GM12878 (cell line): ENCODE measurements around the gene KANSL2. TPM values are rescaled to one million over a fixed set of nuclear protein-coding genes. Genes with fewer than 3 reads are reported as not detected.
A peak's percentile ranks its signal among the peaks of the same experiment; 100 is the strongest.

Experiments
- ATAC-seq: fragments of 200-7000 bp; cut with Tn5 transposase; 3 replicates; pipeline ENCODE4 v1.9.1; 2020; ENCODE audit warnings: mild to moderate bottlenecking, moderate library complexity
- Bru-seq: library from RNA; stranded (reverse); fragments of 400-500 nt; gene quantifications from one replicate; lab custom pipeline; 2021; lab: Mats Ljungman, UMichigan
- BruChase-seq, 2 experiments: library from RNA; stranded (reverse); fragments of 400-500 nt; gene quantifications; one replicate each; lab custom pipeline; 2021; lab: Mats Ljungman, UMichigan
- BruUV-seq: library from RNA; stranded (reverse); fragments of 400-500 nt; replicated peaks from 2 replicates; lab custom pipeline; 2021; lab: Mats Ljungman, UMichigan
- CTCF ChIA-PET: fragments of 300-600 bp; sonication (Branson Sonifier 250); formaldehyde crosslinking; extraction: SDS; loops from one replicate; lab custom pipeline; 2021; ENCODE audit warnings: inconsistent platforms; lab: Yijun Ruan, JAX
- POLR2A ChIA-PET: fragments of 350-600 bp; formaldehyde crosslinking; extraction: SDS; loops from one replicate; lab custom pipeline; 2021; ENCODE audit warnings: inconsistent platforms; lab: Charles Lee
- RAD21 ChIA-PET: fragments of 300-600 bp; sonication (Branson Sonifier 250); formaldehyde crosslinking; loops from one replicate; lab custom pipeline; 2023; ENCODE audit warnings: antibody characterized with exemption; ENCODE audit not compliant: unreplicated experiment; lab: Charles Lee
- SMC1A ChIA-PET: fragments of 300-600 bp; sonication (Branson Sonifier 250); formaldehyde crosslinking; loops from one replicate; lab custom pipeline; 2023; ENCODE audit not compliant: unreplicated experiment, uncharacterized antibody; lab: Charles Lee
- DNase-seq: peaks from one replicate; pipeline ENCODE4 v3.0.0-alpha.2; 2011; ENCODE audit warnings: low read depth, low spot score
- FAIRE-seq: peaks from 3 replicates; lab custom pipeline; 2011; peaks lifted over from hg19 to GRCh38; lab: Jason Lieb, UNC
- H2AFZ ChIP-seq: 2 replicates; pipeline ENCODE4 v1.6.0; 2011; ENCODE audit warnings: low read depth, low read length, control low read depth; ENCODE audit not compliant: control insufficient read depth
- H3K27ac ChIP-seq: 2 replicates; pipeline ENCODE4 v1.5.1; 2011; ENCODE audit warnings: control low read depth; ENCODE audit not compliant: control insufficient read depth, insufficient read depth
- H3K27me3 ChIP-seq, 2 experiments: replicated peaks in 1 of 2; 2 replicates each; pipeline versions ENCODE4 v1.6.0 to v1.6.1; 2011; ENCODE audit warnings: low read length in 1 of 2; ENCODE audit not compliant: control insufficient read depth in 2 of 2, insufficient read depth in 2 of 2
- H3K36me3 ChIP-seq, 2 experiments: 2 replicates each; pipeline ENCODE4 v1.5.1; 2011; ENCODE audit warnings: low read length in 1 of 2; ENCODE audit not compliant: control insufficient read depth in 2 of 2, insufficient read depth in 2 of 2
- H3K4me1 ChIP-seq: 2 replicates; pipeline ENCODE4 v1.6.1; 2011; ENCODE audit warnings: mild to moderate bottlenecking, low read length, moderate library complexity, mixed read lengths; ENCODE audit not compliant: control insufficient read depth, insufficient read depth
- H3K4me2 ChIP-seq: 2 replicates; pipeline ENCODE4 v1.6.0; 2011; ENCODE audit warnings: control low read depth; ENCODE audit not compliant: control insufficient read depth, insufficient read depth
- H3K4me3 ChIP-seq: fragments of 200-600 bp; sonication (generic); 2 replicates; pipeline ENCODE4 v1.5.1; 2016
- H3K79me2 ChIP-seq: 2 replicates; pipeline ENCODE4 v1.6.0; 2011; ENCODE audit warnings: low read length; ENCODE audit not compliant: control insufficient read depth, insufficient read depth
- H3K9ac ChIP-seq: 2 replicates; pipeline ENCODE4 v1.8.0; 2011; ENCODE audit warnings: low read length, control low read depth, mixed read lengths; ENCODE audit not compliant: control insufficient read depth, insufficient read depth
- H3K9me3 ChIP-seq: replicated peaks from 3 replicates; pipeline ENCODE4 v1.5.1; 2011; ENCODE audit warnings: mild to moderate bottlenecking, low read length; ENCODE audit not compliant: control insufficient read depth, insufficient read depth
- H4K20me1 ChIP-seq: 2 replicates; pipeline ENCODE4 v1.6.0; 2011; ENCODE audit not compliant: control insufficient read depth, insufficient read depth
- CBX3 ChIP-seq: fragments of 200-600 bp; sonication (generic); IDR thresholded peaks from 2 replicates; pipeline ENCODE4 v1.6.1; 2016; ENCODE audit warnings: low read depth, borderline replicate concordance
- HDAC6 ChIP-seq: fragments of 200-600 bp; sonication (generic); IDR thresholded peaks from one replicate; pipeline ENCODE4 v1.8.0; 2017; ENCODE audit warnings: antibody characterized with exemption; ENCODE audit not compliant: unreplicated experiment
- IKZF2 ChIP-seq, 2 experiments: fragments of 450-650 bp; IDR thresholded peaks; 2 replicates each; pipeline ENCODE4 v1.6.1; 2017; ENCODE audit warnings: mild to moderate bottlenecking in 2 of 2, moderate library complexity in 2 of 2
- JUNB ChIP-seq: IDR thresholded peaks from 2 replicates; pipeline ENCODE4 v1.6.1; 2016; ENCODE audit warnings: antibody characterized with exemption, mild to moderate bottlenecking
- NFYB ChIP-seq: IDR thresholded peaks from 2 replicates; pipeline ENCODE4 v1.6.1; 2011; ENCODE audit warnings: low read depth, mild to moderate bottlenecking, low read length, improper control_type of control experiment, moderate library complexity; ENCODE audit not compliant: insufficient read depth
- SPI1 ChIP-seq: IDR thresholded peaks from 2 replicates; pipeline ENCODE4 v1.6.1; 2011; ENCODE audit warnings: low read depth, mild to moderate bottlenecking, low read length, moderate library complexity, borderline replicate concordance; ENCODE audit not compliant: insufficient read depth
- TCF7 ChIP-seq: IDR thresholded peaks from 2 replicates; pipeline ENCODE4 v1.6.1; 2014; ENCODE audit warnings: antibody characterized with exemption, borderline replicate concordance
- WGBS: methylation state at CpG from one replicate; pipeline ENCODE4 v1.1.6; 2016; ENCODE audit warnings: low lambda C conversion rate; ENCODE audit not compliant: insufficient replicate concordance, insufficient coverage; ENCODE audit errors: missing lambda C conversion rate; 5-methylcytosine and 5-hydroxymethylcytosine counted together
- in situ Hi-C: fragments of 300-500 bp; cut with MboI; formaldehyde crosslinking; loops from 9 replicates; pipeline ENCODE4 v1.14.3; 2018; ENCODE audit warnings: mixed read lengths
- intact Hi-C: fragments of 100-400 bp; cut with micrococcal nuclease; formaldehyde crosslinking; loops from one replicate; pipeline ENCODE4 v1.14.2; 2022; ENCODE audit not compliant: unreplicated experiment
- long read RNA-seq, 2 experiments: library from polyadenylated mRNA; unstranded; transcript quantifications; one replicate each; pipeline ENCODE4 v2.0.0, GENCODE V29; 2019 to 2020
- polyA minus RNA-seq, 3 experiments: library from RNA; depleted of rRNA, polyadenylated mRNA; stranded (reverse); fragments of >200 nt; gene quantifications; 2 replicates each; pipeline ENCODE4 v1.2.3, GENCODE V29; 2011
- polyA plus RNA-seq, 11 experiments: library from polyadenylated mRNA; depleted of rRNA in 4 of 11; unstranded in 6 of 11; stranded (reverse) in 5 of 11; fragments of >200 nt; fragmentation: Nextera tagmentation in 4 of 11; fragmentation: Illumina TruSeq in 1 of 11; extraction: Ambion mirVana in 4 of 11; extraction: Trizol in 1 of 11; gene quantifications; 1 replicate in 1 of 11; 2 replicates in 10 of 11; pipeline versions ENCODE4 v1.2.1 to v1.2.3, GENCODE V29; 2011 to 2016; ENCODE audit warnings: inconsistent platforms in 2 of 11, missing spikeins in 2 of 11, low read depth in 1 of 11
- total RNA-seq, 4 experiments: library from RNA; depleted of rRNA in 3 of 4; stranded (reverse); fragments of >200 nt in 3 of 4; fragmentation: Illumina TruSeq in 1 of 4; extraction: Trizol in 1 of 4; gene quantifications; 2 replicates each; pipeline versions ENCODE4 v1.2.1 to v1.2.3, GENCODE V29; 2013 to 2021
- TF ChIP-seq, protein P1 (sequence below): fragments of 450-650 bp; IDR thresholded peaks from 2 replicates; pipeline ENCODE4 v1.6.1; 2017; ENCODE audit warnings: mild to moderate bottlenecking, moderate library complexity

Gene KANSL2, protein sequence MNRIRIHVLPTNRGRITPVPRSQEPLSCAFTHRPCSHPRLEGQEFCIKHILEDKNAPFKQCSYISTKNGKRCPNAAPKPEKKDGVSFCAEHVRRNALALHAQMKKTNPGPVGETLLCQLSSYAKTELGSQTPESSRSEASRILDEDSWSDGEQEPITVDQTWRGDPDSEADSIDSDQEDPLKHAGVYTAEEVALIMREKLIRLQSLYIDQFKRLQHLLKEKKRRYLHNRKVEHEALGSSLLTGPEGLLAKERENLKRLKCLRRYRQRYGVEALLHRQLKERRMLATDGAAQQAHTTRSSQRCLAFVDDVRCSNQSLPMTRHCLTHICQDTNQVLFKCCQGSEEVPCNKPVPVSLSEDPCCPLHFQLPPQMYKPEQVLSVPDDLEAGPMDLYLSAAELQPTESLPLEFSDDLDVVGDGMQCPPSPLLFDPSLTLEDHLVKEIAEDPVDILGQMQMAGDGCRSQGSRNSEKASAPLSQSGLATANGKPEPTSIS
- total RNA-seq (2013; cell fraction: nucleolus; rRNA removed), result 129 and 134 TPM in 2 replicates
- total RNA-seq (2014; rRNA removed), result 43.0 and 46.7 TPM in 2 replicates
- 38.7 and 39.8 TPM in 2 replicates for total RNA-seq (2014; rRNA removed; fragmentation: Illumina TruSeq; extraction: Trizol)
- 28.1 and 28.6 TPM in 2 replicates for total RNA-seq (2021)
- polyA plus RNA-seq (2011; ENCODE audit: low read depth), result 42.7 TPM
- 52.9 and 54.3 TPM in 2 replicates for polyA plus RNA-seq (2011; rRNA removed)
- 50.8 and 56.2 TPM in 2 replicates for polyA plus RNA-seq (2011; cell fraction: cytosol; rRNA removed)
- polyA plus RNA-seq (2011; cell fraction: nucleus; rRNA removed), result 53.0 and 66.8 TPM in 2 replicates
- polyA plus RNA-seq (2012), result 20.8 and 26.6 TPM in 2 replicates
- 33.7 and 35.3 TPM in 2 replicates for polyA plus RNA-seq (2014; fragmentation: Illumina TruSeq; extraction: Trizol)
- 10 to 100 TPM; 39.0 to 54.8 TPM for polyA plus RNA-seq (2014; fragmentation: Nextera tagmentation; extraction: Ambion mirVana)
- 32.1 and 33.7 TPM in 2 replicates for polyA plus RNA-seq (2014; rRNA removed)
- 10 to 100 TPM; 42.1 to 42.3 TPM for polyA plus RNA-seq (2016; fragmentation: Nextera tagmentation; extraction: Ambion mirVana)
- 72.3 and 73.2 TPM in 2 replicates for polyA minus RNA-seq (2011; rRNA and poly(A)+ RNA removed)
- 19.9 and 30.7 TPM in 2 replicates for polyA minus RNA-seq (2011; cell fraction: cytosol; rRNA and poly(A)+ RNA removed)
- 72.9 and 105 TPM in 2 replicates for polyA minus RNA-seq (2011; cell fraction: nucleus; rRNA and poly(A)+ RNA removed)
- percentile 92 among the genes with signal in this experiment for Bru-seq, nascent RNA
- percentile 73 among the genes with signal in this experiment for BruChase-seq, experiment 1, labeled RNA remaining after a 6-hour chase
- BruChase-seq, experiment 2, labeled RNA remaining after a 2-hour chase, result percentile 81 among the genes with signal in this experiment
- long read RNA-seq, experiment 1, partial matches to known transcripts, result 4 of 46 reads
- long read RNA-seq, experiment 1, other reads (novel, unspliced or antisense), result 41 of 46 reads
- long read RNA-seq, experiment 2, partial matches to known transcripts, result 14 of 297 reads
- long read RNA-seq, experiment 2, other reads (novel, unspliced or antisense), result 277 of 297 reads

GRCh38 chr12:48681710-48682532, at the start of gene KANSL2:
TSS of gene KANSL2 (minus strand) at chr12:48682238. CDS start at chr12:48681632, 606 bp downstream.
- Histone ChIP-seq H2AFZ (peak within 1 kb of the TSS; percentile 92), H3K27me3 (no peaks in the 10 kb centered on the region), H3K9ac (peak within 1 kb of the TSS; percentile 94), H3K36me3 (peaks cover 0 to 7% of the 10 kb centered on the region in 2 experiments), H3K79me2 (peaks cover 49% of the 10 kb centered on the region), H4K20me1 (no peaks in the 10 kb centered on the region), H3K4me3 (peak within 1 kb of the TSS; percentile 90), H3K27ac (peak within 1 kb of the TSS; percentile 91), H3K9me3 (no peaks in the 10 kb centered on the region), H3K4me1 (peaks cover 5% of the 10 kb centered on the region), H3K4me2 (peak within 1 kb of the TSS; percentile 69)
- ChIA-PET SMC1A (interaction anchor here (1.0 to 2.5 kb wide), 5 partner anchors 10 to 113 kb away, joined by 3 to 10 read pairs (median 6); partner anchors contain the start of gene CCNT1), RAD21 (interaction anchor here (0.6 kb wide), 1 partner anchor 24 kb away, joined by 3 read pairs; no protein-coding TSS in a partner anchor), CTCF (interaction anchor here (0.7 to 1.5 kb wide), 5 partner anchors 10 to 165 kb away, joined by 3 to 6 read pairs (median 3); no protein-coding TSS in a partner anchor), POLR2A (interaction anchor here (0.8 to 1.8 kb wide), 8 partner anchors 8 to 718 kb away, joined by 3 to 11 read pairs (median 4); partner anchors contain the start of genes ARF3 and TMEM106C)
- FAIRE-seq (peak; percentile 94), ATAC-seq (peak; percentile 97), DNase-seq (peak; percentile 95)
- under 1% methylated on average over 64 of the region's 64 CpGs for WGBS
- in situ Hi-C loops (no loop called here), intact Hi-C loops (loop anchor here (2.0 kb wide), 1 partner anchor 35 kb away; the partner anchor contains the start of gene CCNT1)
- no TSS peak for BruUV-seq
- no peak for TF ChIP-seq SPI1
- TF ChIP-seq HDAC6, result peak; percentile 58
- TF ChIP-seq, protein P1, sequence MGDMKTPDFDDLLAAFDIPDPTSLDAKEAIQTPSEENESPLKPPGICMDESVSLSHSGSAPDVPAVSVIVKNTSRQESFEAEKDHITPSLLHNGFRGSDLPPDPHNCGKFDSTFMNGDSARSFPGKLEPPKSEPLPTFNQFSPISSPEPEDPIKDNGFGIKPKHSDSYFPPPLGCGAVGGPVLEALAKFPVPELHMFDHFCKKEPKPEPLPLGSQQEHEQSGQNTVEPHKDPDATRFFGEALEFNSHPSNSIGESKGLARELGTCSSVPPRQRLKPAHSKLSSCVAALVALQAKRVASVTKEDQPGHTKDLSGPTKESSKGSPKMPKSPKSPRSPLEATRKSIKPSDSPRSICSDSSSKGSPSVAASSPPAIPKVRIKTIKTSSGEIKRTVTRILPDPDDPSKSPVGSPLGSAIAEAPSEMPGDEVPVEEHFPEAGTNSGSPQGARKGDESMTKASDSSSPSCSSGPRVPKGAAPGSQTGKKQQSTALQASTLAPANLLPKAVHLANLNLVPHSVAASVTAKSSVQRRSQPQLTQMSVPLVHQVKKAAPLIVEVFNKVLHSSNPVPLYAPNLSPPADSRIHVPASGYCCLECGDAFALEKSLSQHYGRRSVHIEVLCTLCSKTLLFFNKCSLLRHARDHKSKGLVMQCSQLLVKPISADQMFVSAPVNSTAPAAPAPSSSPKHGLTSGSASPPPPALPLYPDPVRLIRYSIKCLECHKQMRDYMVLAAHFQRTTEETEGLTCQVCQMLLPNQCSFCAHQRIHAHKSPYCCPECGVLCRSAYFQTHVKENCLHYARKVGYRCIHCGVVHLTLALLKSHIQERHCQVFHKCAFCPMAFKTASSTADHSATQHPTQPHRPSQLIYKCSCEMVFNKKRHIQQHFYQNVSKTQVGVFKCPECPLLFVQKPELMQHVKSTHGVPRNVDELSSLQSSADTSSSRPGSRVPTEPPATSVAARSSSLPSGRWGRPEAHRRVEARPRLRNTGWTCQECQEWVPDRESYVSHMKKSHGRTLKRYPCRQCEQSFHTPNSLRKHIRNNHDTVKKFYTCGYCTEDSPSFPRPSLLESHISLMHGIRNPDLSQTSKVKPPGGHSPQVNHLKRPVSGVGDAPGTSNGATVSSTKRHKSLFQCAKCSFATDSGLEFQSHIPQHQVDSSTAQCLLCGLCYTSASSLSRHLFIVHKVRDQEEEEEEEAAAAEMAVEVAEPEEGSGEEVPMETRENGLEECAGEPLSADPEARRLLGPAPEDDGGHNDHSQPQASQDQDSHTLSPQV, result no peak
- TF ChIP-seq CBX3, result no peak
- TF ChIP-seq TCF7, result no peak
- peak; percentile 98 for TF ChIP-seq NFYB
- peak; percentile 14 to 24; a peak in 1 of 4 replicates for TF ChIP-seq IKZF2 (IDR thresholded peaks at IDR 0.05)
- no peak for TF ChIP-seq JUNB
